Left lung (tissue), 10 donors: Measurements from ENCODE around the gene BAIAP2. TPM values are rescaled to one million over a fixed set of nuclear protein-coding genes. Genes with fewer than 3 reads are reported as not detected.

Experiments used
- ATAC-seq: fragments of 200-7000 bp; cut with Tn5 transposase; one replicate; pipeline ENCODE4 v1.9.1; 2020; ENCODE audit warnings: moderate library complexity
- DNase-seq, 4 donors: peaks; one replicate each; pipeline ENCODE4 v3.0.0-alpha.2; 2013 to 2020
- H3K27ac ChIP-seq, 2 donors: fragments of 200-600 bp; sonication (generic) in 1 of 2; one replicate each; pipeline versions ENCODE4 v1.5.0 to v1.8.0; 2020 to 2021
- H3K27me3 ChIP-seq, 2 donors: fragments of 200-600 bp; sonication (generic) in 1 of 2; one replicate each; pipeline versions ENCODE4 v1.5.0 to v1.8.0; 2020 to 2021
- H3K36me3 ChIP-seq, 2 donors: fragments of 200-600 bp; sonication (generic) in 1 of 2; one replicate each; pipeline versions ENCODE4 v1.5.0 to v1.8.0; 2020 to 2021
- H3K4me1 ChIP-seq, 2 donors: fragments of 200-600 bp; one replicate each; pipeline ENCODE4 v1.8.0; 2021
- H3K4me3 ChIP-seq, 2 donors: fragments of 200-600 bp; sonication (generic) in 1 of 2; one replicate each; pipeline versions ENCODE4 v1.5.0 to v1.8.0; 2020 to 2021; ENCODE audit warnings: mild to moderate bottlenecking in 1 of 2
- H3K9me3 ChIP-seq, 2 donors: fragments of 200-600 bp; sonication (generic) in 1 of 2; one replicate each; pipeline versions ENCODE4 v1.5.0 to v1.8.0; 2020 to 2021
- intact Hi-C, 2 donors: fragments of 100-400 bp; cut with DNase I; formaldehyde crosslinking; loops; one replicate each; pipeline versions ENCODE4 v1.11.2 to v1.14.2; 2022
- polyA plus RNA-seq, 6 donors: library from polyadenylated mRNA; unstranded; fragments of 120-200 nt; gene quantifications; one replicate each; pipeline ENCODE4 v1.2.1, GENCODE V29; 2013; ENCODE audit not compliant: insufficient read length in 6 of 6
- total RNA-seq, 2 donors: library from RNA; stranded (reverse); fragmentation: NEBNext Ultra II Directional; extraction: Animal tissue kit (Norgen Biotek cat#: 25700); gene quantifications; one replicate each; pipeline ENCODE4 v1.2.1, GENCODE V29; 2021
- TF ChIP-seq, protein P1 (sequence below), 2 donors: fragments of 200-600 bp; sonication (generic) in 1 of 2; IDR thresholded peaks; one replicate each; pipeline versions ENCODE4 v1.5.0 to v1.8.0; 2021; ENCODE audit warnings: antibody characterized with exemption in 2 of 2
- donor health status: DM: no; HTN: yes; CAD: no.
- donor health status: DM: no; HTN: no; CAD: no.

BAIAP2 gene
- total and polyA plus RNA-seq, 8 donors, result 40.9 to 135 (median 52.6) TPM

DNA sequence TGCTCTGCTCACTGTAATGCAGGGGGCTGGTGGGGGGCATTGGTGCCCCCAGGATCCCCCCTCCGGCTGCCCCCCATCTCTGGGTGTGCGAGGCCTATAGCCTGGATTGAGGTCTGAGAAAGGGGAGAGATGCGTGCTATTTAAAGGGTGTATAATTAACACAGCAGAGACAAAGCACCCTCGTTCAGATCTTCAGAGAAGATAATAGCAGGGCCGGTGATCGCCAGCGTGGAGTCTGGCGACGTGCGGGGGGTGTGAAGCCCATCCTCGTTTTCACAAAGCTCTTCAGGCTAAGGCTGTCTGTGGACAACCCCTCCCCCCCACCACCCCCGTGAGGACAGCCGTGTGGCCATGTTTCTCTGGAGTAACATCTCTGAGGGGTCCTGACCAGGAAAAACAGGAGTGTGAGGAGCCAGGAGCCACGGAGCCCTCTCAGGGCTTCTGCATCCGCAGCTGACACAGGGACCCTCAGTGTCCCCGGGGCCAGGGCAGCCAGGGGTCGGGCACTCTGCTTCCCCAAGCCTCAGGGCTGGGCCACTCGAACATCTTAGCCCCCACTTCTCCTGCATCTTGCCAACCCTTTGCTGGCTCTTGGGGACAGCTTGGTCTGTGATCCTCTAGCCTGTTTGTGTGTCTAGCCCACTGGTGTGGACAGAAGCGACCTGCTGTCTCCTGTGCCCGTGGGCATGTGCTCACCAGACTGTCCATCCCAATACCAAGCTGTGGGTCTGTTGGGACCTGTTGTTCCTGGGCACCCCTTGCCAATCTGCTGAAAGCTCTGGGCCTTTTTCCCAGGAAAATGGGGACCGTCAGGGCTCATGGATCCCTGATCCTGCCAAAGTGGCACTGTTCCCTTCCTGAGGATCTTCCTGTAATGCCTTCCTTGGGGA is 58.9 kb downstream of the BAIAP2 start:
- peak overlapping the region; percentile 65 to 69 for H3K27ac ChIP-seq
- no peak overlapping the region for H3K4me3 ChIP-seq
- ATAC-seq (no peak), DNase-seq (no peak)
- intact Hi-C loops, result no loop called here
- H3K4me1 ChIP-seq, result peaks cover 39 to 67% of the 10 kb centered on the region in 2 donors
- H3K36me3 ChIP-seq, result peaks cover 0 to under 1% of the 10 kb centered on the region in 2 donors
- no peaks in the 10 kb centered on the region for H3K27me3 ChIP-seq
- H3K9me3 ChIP-seq, result no peaks in the 10 kb centered on the region
- TF ChIP-seq, protein P1, sequence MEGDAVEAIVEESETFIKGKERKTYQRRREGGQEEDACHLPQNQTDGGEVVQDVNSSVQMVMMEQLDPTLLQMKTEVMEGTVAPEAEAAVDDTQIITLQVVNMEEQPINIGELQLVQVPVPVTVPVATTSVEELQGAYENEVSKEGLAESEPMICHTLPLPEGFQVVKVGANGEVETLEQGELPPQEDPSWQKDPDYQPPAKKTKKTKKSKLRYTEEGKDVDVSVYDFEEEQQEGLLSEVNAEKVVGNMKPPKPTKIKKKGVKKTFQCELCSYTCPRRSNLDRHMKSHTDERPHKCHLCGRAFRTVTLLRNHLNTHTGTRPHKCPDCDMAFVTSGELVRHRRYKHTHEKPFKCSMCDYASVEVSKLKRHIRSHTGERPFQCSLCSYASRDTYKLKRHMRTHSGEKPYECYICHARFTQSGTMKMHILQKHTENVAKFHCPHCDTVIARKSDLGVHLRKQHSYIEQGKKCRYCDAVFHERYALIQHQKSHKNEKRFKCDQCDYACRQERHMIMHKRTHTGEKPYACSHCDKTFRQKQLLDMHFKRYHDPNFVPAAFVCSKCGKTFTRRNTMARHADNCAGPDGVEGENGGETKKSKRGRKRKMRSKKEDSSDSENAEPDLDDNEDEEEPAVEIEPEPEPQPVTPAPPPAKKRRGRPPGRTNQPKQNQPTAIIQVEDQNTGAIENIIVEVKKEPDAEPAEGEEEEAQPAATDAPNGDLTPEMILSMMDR (IDR thresholded peaks at IDR 0.05), result no peak

DNA sequence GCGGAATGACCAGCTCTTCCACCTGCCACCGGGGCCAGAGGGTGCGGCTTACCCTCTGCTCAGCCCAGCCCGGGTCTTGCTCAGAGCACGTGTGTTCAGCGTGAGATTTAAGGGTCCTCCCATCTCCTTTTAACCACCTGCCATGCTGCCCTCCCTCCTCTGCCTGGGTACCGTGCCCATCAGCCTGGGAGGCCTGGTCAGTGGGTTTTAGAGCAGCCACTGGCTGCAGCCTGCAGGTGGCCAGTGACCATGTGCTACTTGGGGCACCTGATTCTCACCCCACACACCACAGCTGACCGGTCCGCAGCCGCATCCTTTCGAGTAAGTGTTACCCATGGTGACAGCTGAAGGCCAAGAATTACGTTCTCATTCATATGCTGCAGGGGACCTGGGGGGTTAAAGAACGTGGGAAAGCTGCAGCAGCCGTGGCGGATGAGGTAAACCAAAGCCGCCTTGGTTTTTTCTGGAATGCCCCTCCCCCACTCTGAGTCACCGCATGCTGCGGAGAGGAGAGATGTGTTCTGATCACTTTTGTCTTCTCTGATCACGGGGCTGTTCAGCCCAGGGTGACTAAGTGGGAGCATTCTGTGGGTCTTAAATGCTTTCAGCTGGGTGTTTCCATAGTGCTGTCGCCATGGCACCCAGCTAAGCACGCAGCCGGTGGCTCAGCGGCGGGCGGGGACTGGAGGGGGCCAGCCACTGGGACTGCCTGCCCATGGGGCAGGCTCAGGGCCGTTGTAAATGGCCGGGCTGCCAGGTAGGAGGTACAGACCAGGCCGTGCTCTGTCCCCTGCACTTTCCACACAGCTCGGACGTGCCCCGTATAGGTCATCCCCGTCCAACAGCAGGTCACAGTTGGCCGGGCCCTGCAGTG is 59.8 kb downstream of the BAIAP2 start:
- H3K4me1 ChIP-seq, result peaks cover 39 to 64% of the 10 kb centered on the region in 2 donors
- H3K4me3 ChIP-seq, result no peak overlapping the region
- peak; percentile 22 for ATAC-seq
- TF ChIP-seq, protein P1 (IDR thresholded peaks at IDR 0.05), result no peak
- no peaks in the 10 kb centered on the region for H3K9me3 ChIP-seq
- intact Hi-C loops, result no loop called here
- peak; percentile 51 to 88 (median 82) for DNase-seq
- no peaks in the 10 kb centered on the region for H3K36me3 ChIP-seq
- no peaks in the 10 kb centered on the region for H3K27me3 ChIP-seq
- H3K27ac ChIP-seq, result peak overlapping the region; percentile 65 to 69

DNA sequence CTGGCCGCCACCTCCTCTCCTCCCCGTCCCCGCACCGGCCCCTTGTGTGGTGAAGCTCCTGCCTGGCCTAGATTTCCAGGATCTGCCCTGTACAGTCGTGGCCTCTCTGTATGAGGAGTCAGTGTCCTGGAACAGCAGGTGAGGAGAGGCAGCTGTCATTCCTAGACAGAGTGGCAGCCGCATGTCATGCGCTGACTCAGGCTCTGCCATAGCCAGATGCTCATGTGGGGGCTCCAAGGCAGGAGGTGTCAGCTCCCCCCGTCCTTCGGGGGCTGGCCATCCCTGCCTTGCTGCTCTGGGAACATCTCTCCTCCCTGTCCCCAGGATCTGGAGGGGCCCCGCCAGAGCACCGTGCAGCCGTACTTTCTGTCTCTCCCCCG is 60.4 kb downstream of the BAIAP2 start:
- H3K4me1 ChIP-seq, result peaks cover 35 to 57% of the 10 kb centered on the region in 2 donors
- no peak overlapping the region for H3K4me3 ChIP-seq

DNA sequence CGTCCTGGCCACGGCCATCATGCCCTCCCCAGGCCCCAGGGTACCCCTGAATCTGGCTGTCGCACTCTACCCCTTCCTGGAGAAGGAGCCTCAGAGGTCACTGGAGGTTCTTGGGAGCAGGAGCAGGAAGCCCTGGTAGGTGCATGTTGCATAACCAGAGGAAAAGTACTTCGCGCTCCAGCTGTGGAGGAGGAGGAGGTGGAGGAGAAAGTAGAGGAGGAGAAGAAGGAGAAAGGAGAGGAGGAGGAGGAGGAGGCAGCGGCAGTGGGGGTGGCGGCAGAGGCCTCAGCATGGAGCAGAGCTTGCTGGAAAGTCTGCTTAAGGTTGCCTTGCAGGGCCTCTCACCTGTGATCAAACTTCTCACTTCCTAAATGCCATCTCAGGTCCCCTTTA is 61.8 kb downstream of the BAIAP2 start:
- ATAC-seq (peak; percentile 14), DNase-seq (no peak)
- H3K4me3 ChIP-seq, result no peak overlapping the region
- peaks cover 31 to 52% of the 10 kb centered on the region in 2 donors for H3K4me1 ChIP-seq
- no peaks in the 10 kb centered on the region for H3K9me3 ChIP-seq
- intact Hi-C loops, result no loop called here
- TF ChIP-seq, protein P1 (IDR thresholded peaks at IDR 0.05), result no peak
- peak overlapping the region; percentile 40 to 72 for H3K27ac ChIP-seq
- H3K27me3 ChIP-seq, result no peaks in the 10 kb centered on the region
- H3K36me3 ChIP-seq, result peaks cover 0 to 19% of the 10 kb centered on the region in 2 donors

More for the DNA sequence above, 60.4 kb downstream of the BAIAP2 start:
- intact Hi-C loops, result no loop called here
- Histone ChIP-seq H3K27me3 (no peaks in the 10 kb centered on the region), H3K36me3 (peaks cover 0 to 6% of the 10 kb centered on the region in 2 donors), H3K27ac (peak overlapping the region; percentile 65 to 69), H3K9me3 (no peaks in the 10 kb centered on the region)
- no peak for DNase-seq
- ATAC-seq, result no peak
- TF ChIP-seq, protein P1 (IDR thresholded peaks at IDR 0.05), result no peak
